LNCAP (cell line): ENCODE measurements around the gene DUSP10.

ENCODE experiments used
- CTCF ChIP-seq: fragments of 450-650 bp; IDR thresholded peaks from 2 replicates; pipeline ENCODE4 v1.5.1; 2017; ENCODE audit warnings: mild to moderate bottlenecking

DUSP10 gene

GRCh38 chr1:221741703-221742554 lies at the start of gene DUSP10:
Gene DUSP10, minus strand, starts transcription at chr1:221742089. Its CDS starts 2,345 bp downstream, at chr1:221739744.
- no peak for TF ChIP-seq CTCF

GRCh38 chr1:221788466-221788865 lies 46.6 kb upstream of the DUSP10 start:
- TF ChIP-seq CTCF, result no peak

GRCh38 chr1:221786647-221787046 lies 44.8 kb upstream of the DUSP10 start:
- no peak for TF ChIP-seq CTCF

- no peak for TF ChIP-seq CTCF
These were observed 42.0 kb upstream of the DUSP10 start for GRCh38 chr1:221783936-221784335.

- TF ChIP-seq CTCF, result no peak
These were observed 41.5 kb upstream of the DUSP10 start for GRCh38 chr1:221783437-221783836.

- no peak for TF ChIP-seq CTCF
These were observed 41.1 kb upstream of the DUSP10 start for GRCh38 chr1:221782970-221783369.

GRCh38 chr1:221782477-221782876 lies 40.6 kb upstream of the DUSP10 start:
- no peak for TF ChIP-seq CTCF
